MM.1S (cell line): ENCODE measurements around the gene CAST.

Experiments
- EZH2phosphoT487 ChIP-seq: fragments of 300-600 bp; sonication (generic); IDR thresholded peaks from 2 replicates; pipeline ENCODE4 v1.6.1; 2018; ENCODE audit warnings: antibody characterized with exemption, low read length
- TF ChIP-seq, protein P1 (sequence below): fragments of 300-600 bp; sonication (generic); IDR thresholded peaks from 2 replicates; pipeline ENCODE4 v1.5.1; 2016; ENCODE audit warnings: antibody characterized with exemption, low read length, mixed read lengths

DNA sequence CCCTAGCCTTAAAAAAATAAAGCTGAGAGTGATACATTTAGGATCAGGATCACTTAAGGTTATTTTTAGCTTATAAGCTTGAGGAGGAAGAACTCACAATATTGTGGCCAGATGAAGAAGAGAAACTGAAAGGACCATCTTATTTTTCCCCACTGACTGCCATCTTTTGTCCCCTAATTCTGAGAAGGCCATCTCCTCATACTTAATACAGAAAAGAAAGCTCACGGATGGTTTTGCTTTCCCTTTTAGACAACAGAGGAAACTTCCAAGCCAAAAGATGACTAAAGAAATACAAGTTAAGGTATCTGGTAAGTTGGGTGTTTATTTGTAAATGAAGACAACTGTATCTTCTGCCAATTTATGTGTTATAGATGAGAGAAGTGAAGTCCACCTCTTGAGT, 109.2 kb downstream of the CAST start:
- TF ChIP-seq, protein P1, sequence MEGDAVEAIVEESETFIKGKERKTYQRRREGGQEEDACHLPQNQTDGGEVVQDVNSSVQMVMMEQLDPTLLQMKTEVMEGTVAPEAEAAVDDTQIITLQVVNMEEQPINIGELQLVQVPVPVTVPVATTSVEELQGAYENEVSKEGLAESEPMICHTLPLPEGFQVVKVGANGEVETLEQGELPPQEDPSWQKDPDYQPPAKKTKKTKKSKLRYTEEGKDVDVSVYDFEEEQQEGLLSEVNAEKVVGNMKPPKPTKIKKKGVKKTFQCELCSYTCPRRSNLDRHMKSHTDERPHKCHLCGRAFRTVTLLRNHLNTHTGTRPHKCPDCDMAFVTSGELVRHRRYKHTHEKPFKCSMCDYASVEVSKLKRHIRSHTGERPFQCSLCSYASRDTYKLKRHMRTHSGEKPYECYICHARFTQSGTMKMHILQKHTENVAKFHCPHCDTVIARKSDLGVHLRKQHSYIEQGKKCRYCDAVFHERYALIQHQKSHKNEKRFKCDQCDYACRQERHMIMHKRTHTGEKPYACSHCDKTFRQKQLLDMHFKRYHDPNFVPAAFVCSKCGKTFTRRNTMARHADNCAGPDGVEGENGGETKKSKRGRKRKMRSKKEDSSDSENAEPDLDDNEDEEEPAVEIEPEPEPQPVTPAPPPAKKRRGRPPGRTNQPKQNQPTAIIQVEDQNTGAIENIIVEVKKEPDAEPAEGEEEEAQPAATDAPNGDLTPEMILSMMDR, result no peak
- no peak for TF ChIP-seq EZH2phosphoT487
